GM18858 (cell line): ENCODE data around the gene AXL.

Experiments
- ATAC-seq: cut with Tn5 transposase; IDR thresholded peaks from one replicate; pipeline ENCODE4 v1.9.1; 2021; ENCODE audit not compliant: unreplicated experiment

Gene AXL

DNA sequence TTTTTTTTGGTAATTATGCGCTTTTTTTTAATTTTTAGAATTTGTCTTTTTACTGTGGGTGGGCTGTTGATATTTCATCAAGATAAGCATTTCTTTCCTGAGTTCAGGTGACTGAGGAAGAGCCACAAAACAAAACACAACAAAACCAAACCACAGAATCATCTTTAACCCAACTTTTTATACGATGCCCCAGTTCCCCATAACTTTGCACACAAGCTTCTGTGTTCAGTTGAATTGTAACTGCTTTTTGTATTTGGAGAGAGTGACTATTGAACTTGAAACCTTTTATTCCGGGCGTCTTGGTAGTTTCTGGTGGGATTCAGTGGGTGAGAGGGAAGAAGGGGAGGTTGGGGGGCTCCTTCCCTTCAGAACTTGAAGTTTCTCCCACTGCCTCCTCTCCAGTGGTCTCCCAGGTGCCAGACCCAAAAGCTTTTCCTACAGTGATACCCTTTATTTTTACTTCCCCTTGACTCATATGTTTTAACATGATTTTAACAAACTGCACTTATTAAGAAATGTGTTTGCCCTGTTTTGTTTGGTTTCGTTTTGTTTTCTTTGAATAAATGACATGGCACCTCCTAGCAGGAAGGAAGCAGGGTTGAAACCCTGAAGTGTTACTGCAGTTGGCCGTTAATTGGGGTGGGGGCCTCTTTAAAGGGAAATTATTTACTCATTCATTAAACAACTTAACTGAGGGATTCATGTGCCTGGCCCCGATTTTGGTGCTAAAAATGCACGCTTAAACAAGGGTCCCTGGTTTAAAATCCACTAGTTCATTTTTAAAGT is 88.3 kb downstream of the AXL start:
- no peak for ATAC-seq

DNA sequence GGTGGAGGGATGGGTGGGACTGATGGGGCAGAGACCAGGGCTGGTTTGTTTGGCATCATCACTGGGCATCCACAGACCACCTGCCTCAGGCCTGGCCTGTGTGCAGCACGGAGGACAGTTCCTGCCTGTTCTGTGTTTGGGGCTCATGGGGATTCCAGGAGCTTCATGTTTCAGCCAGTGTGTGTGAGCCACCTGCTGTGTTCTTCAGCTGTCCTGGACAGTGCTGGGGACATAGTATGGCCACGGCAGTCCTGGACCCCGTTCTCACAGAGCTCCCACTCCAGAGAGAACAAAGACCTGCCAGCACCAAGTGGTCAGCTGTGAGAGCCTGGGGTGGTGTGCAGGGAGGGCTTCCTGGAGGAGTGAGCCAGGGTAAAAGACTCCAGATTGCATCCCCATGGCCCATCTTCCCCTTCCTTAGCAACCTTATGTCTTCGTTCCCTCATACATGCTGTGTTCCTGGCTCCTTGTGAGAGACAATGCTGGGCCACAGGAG is 89.0 kb downstream of the AXL start:
- no peak for ATAC-seq

DNA sequence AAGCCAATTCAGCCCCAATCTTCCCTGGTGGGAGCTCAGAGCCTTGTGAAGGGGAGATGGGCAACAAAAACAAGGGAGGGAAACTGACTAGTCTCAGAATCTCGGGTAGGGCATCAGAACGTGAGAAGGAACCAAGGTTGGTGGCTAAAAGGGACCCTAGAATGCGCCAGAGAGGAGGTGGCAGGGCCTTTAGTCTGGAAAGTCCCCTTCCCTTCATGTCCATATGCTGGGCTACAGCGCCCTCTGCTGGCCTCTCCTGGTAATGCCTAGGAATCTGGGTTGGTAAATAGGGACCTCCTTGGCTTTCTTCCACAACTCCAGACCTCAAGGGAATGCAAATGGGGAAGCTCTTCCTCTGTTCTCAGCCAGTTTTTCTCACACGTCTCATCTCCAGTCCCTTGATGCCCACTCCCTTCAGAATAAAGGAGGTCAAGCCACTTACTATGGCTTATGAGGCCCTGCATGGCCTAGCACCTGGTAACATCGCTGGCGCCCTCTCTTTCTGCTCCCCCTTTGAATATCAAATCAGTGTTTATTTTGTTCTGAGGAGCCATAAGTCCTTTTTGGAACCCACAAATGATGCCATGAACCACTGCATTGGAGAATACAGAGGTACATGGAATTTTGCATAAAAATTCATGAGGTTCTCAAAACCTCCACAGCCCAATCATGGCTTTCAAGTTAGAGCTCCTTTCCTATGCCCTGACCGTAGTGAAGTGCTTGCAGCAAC is 89.6 kb downstream of the AXL start:
- no peak for ATAC-seq

DNA sequence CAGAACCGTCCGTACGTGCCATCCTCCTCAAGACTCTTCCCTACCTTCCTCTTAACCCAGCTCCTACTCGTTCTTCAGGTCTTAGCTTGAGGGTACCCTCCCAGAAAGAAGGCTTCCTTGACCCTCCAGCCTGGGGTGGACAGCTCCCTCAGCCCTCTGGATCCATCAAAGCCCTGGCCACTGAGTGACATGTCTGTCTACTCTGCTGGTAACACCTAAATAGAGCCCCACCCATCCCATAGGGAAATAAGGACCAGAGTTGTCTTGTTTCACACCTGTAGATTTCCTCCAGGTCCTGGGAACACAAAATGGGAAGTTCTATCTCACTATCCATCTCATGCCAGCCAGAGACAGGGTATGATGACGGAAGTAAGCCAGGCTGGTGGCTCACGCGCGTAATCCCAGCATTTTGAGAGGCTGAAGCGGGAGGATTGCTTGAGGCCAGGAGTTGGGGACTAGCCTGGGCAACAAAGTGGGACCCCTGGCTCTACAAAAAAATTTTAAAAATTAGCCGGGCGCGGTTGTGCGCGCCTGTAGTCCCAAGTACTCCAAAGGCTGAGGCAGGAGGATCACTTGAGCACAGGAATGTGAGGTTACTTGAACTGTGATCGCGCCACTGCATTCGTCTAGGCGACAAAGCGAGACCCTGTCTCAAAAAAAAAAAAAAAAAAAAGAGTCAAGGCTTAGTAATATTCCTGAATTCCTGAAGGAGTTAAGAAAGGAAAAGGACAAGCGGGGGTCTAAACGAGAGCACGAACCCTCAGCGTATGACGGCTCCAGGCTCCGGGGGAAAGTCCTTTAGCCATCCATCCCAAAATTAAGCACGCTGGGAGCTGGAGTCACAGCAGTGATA is 90.4 kb downstream of the AXL start:
- ATAC-seq, result no peak

DNA sequence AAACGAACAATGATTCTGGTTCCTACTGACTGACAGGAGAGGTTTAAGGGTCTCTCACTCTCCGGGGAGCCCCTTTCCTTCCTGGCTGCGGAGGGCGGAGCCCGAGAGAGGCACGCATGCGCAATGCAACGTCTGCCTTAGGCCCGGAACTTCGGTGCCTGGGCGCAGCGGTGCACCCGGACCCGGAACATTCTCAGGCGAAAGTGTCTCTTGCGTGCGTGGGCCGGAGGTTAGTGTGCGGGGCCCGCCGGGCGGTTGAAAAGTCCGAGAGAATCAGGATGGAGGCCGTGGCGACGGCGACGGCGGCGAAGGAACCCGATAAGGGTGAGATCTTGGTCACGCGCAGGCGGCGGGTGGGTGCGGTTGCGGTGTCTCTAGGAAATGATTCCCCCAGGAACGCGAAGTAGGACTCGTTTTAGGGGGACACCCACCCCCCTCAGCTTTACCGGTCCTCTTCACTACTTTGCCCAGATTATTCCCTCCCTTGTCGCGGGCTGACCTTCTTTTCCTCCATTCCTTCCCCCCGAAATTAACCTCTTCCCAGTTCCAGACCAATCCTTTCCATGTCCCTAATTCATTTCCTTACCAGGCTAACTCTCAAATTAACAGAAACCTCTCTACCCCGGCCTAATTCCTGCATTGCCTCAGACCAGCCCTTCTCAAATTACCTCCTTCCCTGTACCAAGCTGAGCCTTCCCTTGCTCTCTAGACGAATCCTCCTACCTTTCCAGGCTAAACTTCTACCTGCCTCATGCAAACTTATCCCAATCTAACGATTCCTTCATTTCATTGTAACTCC is 91.2 kb downstream of the AXL start, which contains the start of gene CCDC97:
CCDC97 (plus strand) TSS at position 140 of the 799 bp plus-strand sequence; CDS start at position 279, 139 bp downstream.
- ATAC-seq, result peak; percentile 59

DNA sequence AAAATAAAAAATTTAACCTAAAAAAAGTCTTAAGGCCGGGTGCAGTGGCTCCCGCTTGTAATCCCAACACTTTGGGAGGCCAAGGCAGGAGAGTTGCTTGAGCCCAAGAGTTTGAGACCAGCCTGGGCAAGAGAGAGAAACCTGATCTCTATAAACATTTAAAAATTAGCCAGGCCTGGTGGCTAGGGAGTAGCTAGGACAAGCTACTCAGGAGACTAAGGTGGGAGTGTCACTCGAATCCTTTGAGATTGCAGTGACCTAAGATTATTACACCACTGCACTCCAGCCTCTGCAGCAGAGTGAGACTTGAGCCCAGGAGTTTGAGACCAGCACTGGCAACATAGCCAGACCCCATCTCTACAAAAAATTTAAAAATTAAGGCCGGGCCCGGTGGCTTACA is 92.0 kb downstream of the AXL start:
- no peak for ATAC-seq
